ENCODE results near the gene NCOA1. TPM values are rescaled to one million over a fixed set of nuclear protein-coding genes. Genes with fewer than 3 reads are reported as not detected.

The NCOA1 gene
- total RNA-seq, 1 experiment from 2014 or later = 37.1 TPM

GRCh38 chr2:24724111-24724775 lies 233.2 kb downstream of the NCOA1 start:
- H3K27ac Mint-ChIP-seq (ENCODE audit: unreplicated experiment) = no peak overlapping the region
- H3K9me3 ChIP-seq = no peaks in the 10 kb centered on the region
- intact Hi-C loops (cut with micrococcal nuclease; ENCODE audit: unreplicated experiment) = no loop called here
- DNase-seq = no peak
- H3K9me3 Mint-ChIP-seq (ENCODE audit: unreplicated experiment) = no peaks in the 10 kb centered on the region
- H3K4me1 ChIP-seq = peaks cover 11% of the 10 kb centered on the region
- peaks cover 14% of the 10 kb centered on the region for H3K4me1 Mint-ChIP-seq (ENCODE audit: low read depth, unreplicated experiment)
- CTCF ChIA-PET = no interaction called here
- no peak overlapping the region for H3K4me3 Mint-ChIP-seq (ENCODE audit: unreplicated experiment)
- H3K36me3 ChIP-seq (ENCODE audit: control insufficient read depth, insufficient read depth, low read length) = no peaks in the 10 kb centered on the region
- H3K27me3 ChIP-seq (replicated peaks; ENCODE audit: control insufficient read depth, insufficient read depth, low read length) = no peaks in the 10 kb centered on the region
- POLR2A ChIA-PET = no interaction called here
- no peaks in the 10 kb centered on the region for H3K27me3 Mint-ChIP-seq (ENCODE audit: insufficient read depth, unreplicated experiment)
- TF ChIP-seq CTCF (IDR thresholded peaks at IDR 0.05; ENCODE audit: insufficient read depth in 1 of 2, low read depth in 1 of 2, low read length in 1 of 2, severe bottlenecking in 1 of 2, unreplicated experiment in 1 of 2) = no peak
- H3K4me3 ChIP-seq (ENCODE audit: low read depth, low read length) = no peak overlapping the region
- H3K36me3 Mint-ChIP-seq (ENCODE audit: insufficient read depth, unreplicated experiment) = peaks cover 8% of the 10 kb centered on the region
- BruUV-seq (replicated peaks) = no TSS peak

- Histone ChIP-seq H3K4me3 (ENCODE audit: low read depth, low read length) (no peak overlapping the region), H3K27me3 (replicated peaks; ENCODE audit: control insufficient read depth, insufficient read depth, low read length) (no peaks in the 10 kb centered on the region), H3K36me3 (ENCODE audit: control insufficient read depth, insufficient read depth, low read length) (no peaks in the 10 kb centered on the region), H3K9me3 (no peaks in the 10 kb centered on the region), H3K4me1 (peaks cover 11% of the 10 kb centered on the region)
- Mint-ChIP-seq H3K27ac (ENCODE audit: unreplicated experiment) (no peak overlapping the region), H3K4me3 (ENCODE audit: unreplicated experiment) (no peak overlapping the region), H3K27me3 (ENCODE audit: insufficient read depth, unreplicated experiment) (no peaks in the 10 kb centered on the region), H3K9me3 (ENCODE audit: unreplicated experiment) (no peaks in the 10 kb centered on the region), H3K36me3 (ENCODE audit: insufficient read depth, unreplicated experiment) (peaks cover 22% of the 10 kb centered on the region), H3K4me1 (ENCODE audit: low read depth, unreplicated experiment) (peaks cover 13% of the 10 kb centered on the region)
- no peak for TF ChIP-seq CTCF (IDR thresholded peaks at IDR 0.05; ENCODE audit: insufficient read depth in 1 of 2, low read depth in 1 of 2, low read length in 1 of 2, severe bottlenecking in 1 of 2, unreplicated experiment in 1 of 2)
- no TSS peak for BruUV-seq (replicated peaks)
- intact Hi-C loops (cut with micrococcal nuclease; ENCODE audit: unreplicated experiment) = no loop called here
- ChIA-PET POLR2A (interaction anchor here (0.5 kb wide), 1 partner anchor 65 kb away, joined by 4 read pairs; no protein-coding TSS in a partner anchor), CTCF (no interaction called here)
- DNase-seq = no peak
Measured at GRCh38 chr2:24725956-24726355, 234.9 kb downstream of the NCOA1 start.

- TF ChIP-seq CTCF (IDR thresholded peaks at IDR 0.05; ENCODE audit: insufficient read depth in 1 of 2, low read depth in 1 of 2, low read length in 1 of 2, severe bottlenecking in 1 of 2, unreplicated experiment in 1 of 2) = no peak
- H3K27me3 ChIP-seq (replicated peaks; ENCODE audit: control insufficient read depth, insufficient read depth, low read length) = no peaks in the 10 kb centered on the region
- no peaks in the 10 kb centered on the region for H3K9me3 ChIP-seq
- intact Hi-C loops (cut with micrococcal nuclease; ENCODE audit: unreplicated experiment) = no loop called here
- peaks cover 28% of the 10 kb centered on the region for H3K36me3 Mint-ChIP-seq (ENCODE audit: insufficient read depth, unreplicated experiment)
- H3K36me3 ChIP-seq (ENCODE audit: control insufficient read depth, insufficient read depth, low read length) = no peaks in the 10 kb centered on the region
- no peak overlapping the region for H3K27ac Mint-ChIP-seq (ENCODE audit: unreplicated experiment)
- CTCF ChIA-PET = interaction anchor here (0.9 kb wide), 1 partner anchor 62 kb away, joined by 5 read pairs; the partner anchor contains the start of genes CENPO and PTRHD1
- H3K4me1 ChIP-seq = peaks cover 6% of the 10 kb centered on the region
- no peaks in the 10 kb centered on the region for H3K9me3 Mint-ChIP-seq (ENCODE audit: unreplicated experiment)
- DNase-seq = no peak
- peaks cover 13% of the 10 kb centered on the region for H3K4me1 Mint-ChIP-seq (ENCODE audit: low read depth, unreplicated experiment)
- POLR2A ChIA-PET = no interaction called here
- H3K4me3 ChIP-seq (ENCODE audit: low read depth, low read length) = no peak overlapping the region
- no TSS peak for BruUV-seq (replicated peaks)
- H3K27me3 Mint-ChIP-seq (ENCODE audit: insufficient read depth, unreplicated experiment) = no peaks in the 10 kb centered on the region
- H3K4me3 Mint-ChIP-seq (ENCODE audit: unreplicated experiment) = no peak overlapping the region
Measured at GRCh38 chr2:24730481-24730880, 239.4 kb downstream of the NCOA1 start.

Data from Caco-2 (cell line).